ENCODE measurements around the gene USHBP1. TPM values are rescaled to one million over a fixed set of nuclear protein-coding genes. Genes with fewer than 3 reads are reported as not detected.

Gene USHBP1
- total and polyA plus RNA-seq, 2 of the 13 experiments (the other 11 are each of a cell fraction or from before 2014, with no cell fraction given) = 0.15 to 1.5 TPM

DNA sequence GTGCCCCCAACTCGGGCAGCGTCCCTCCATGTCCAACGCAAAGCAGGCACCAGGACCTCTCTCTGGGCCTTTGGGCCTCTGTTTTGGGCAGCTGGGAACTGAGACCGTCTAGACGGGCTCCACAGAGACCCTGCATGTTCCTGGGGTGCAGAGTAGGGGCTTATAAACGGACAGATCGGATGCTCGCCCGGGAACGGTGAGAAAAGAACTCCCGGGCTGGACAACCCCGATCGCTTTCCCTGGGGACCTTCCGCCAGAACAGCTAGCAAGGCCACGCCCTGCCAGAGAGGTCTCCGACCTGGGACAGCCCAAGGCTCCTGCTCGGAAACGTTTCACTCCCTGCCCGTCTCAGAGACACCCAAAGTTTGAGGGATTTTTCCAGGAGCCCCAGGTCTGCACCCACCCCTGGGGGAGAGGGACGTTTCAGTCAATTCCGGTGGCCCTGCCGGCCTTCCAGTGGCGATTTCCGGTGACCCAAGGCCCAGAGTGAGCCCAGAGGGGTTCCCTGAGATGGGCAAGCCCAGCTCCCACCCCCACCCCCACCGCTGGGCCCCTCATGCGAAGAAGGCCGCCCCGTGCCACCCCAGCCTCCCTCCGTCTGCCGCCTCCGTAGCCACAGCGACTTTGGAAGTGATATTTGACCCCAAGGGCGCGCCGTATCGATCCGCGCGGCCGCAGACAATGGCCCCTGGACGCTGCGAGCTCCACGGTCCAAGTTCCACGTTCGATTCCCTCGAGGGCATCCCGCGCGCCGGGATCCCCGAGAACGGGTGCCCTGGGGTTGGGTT lies 20.5 kb downstream of the USHBP1 start (continued):
- TF ChIP-seq, protein P1, sequence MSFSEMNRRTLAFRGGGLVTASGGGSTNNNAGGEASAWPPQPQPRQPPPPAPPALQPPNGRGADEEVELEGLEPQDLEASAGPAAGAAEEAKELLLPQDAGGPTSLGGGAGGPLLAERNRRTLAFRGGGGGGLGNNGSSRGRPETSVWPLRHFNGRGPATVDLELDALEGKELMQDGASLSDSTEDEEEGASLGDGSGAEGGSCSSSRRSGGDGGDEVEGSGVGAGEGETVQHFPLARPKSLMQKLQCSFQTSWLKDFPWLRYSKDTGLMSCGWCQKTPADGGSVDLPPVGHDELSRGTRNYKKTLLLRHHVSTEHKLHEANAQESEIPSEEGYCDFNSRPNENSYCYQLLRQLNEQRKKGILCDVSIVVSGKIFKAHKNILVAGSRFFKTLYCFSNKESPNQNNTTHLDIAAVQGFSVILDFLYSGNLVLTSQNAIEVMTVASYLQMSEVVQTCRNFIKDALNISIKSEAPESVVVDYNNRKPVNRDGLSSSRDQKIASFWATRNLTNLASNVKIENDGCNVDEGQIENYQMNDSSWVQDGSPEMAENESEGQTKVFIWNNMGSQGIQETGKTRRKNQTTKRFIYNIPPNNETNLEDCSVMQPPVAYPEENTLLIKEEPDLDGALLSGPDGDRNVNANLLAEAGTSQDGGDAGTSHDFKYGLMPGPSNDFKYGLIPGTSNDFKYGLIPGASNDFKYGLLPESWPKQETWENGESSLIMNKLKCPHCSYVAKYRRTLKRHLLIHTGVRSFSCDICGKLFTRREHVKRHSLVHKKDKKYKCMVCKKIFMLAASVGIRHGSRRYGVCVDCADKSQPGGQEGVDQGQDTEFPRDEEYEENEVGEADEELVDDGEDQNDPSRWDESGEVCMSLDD (CRISPR knock-in tag; IDR thresholded peaks at IDR 0.05; ENCODE audit: borderline replicate concordance) = peak; percentile 79; the same call in 1 of the 2 replicates
- TF ChIP-seq KLF9 (CRISPR knock-in tag; IDR thresholded peaks at IDR 0.05; ENCODE audit: low read depth) = no peak
- no peak for TF ChIP-seq ZNF646 (CRISPR knock-in tag; IDR thresholded peaks at IDR 0.05)
- TF ChIP-seq ZNF225 (CRISPR knock-in tag; IDR thresholded peaks at IDR 0.05) = no peak
- peak; percentile 93 for TF ChIP-seq HIVEP1 (CRISPR knock-in tag; IDR thresholded peaks at IDR 0.05)
- TF ChIP-seq GATAD2A (CRISPR knock-in tag; IDR thresholded peaks at IDR 0.05) = peak; percentile 78
- TF ChIP-seq, protein P2, sequence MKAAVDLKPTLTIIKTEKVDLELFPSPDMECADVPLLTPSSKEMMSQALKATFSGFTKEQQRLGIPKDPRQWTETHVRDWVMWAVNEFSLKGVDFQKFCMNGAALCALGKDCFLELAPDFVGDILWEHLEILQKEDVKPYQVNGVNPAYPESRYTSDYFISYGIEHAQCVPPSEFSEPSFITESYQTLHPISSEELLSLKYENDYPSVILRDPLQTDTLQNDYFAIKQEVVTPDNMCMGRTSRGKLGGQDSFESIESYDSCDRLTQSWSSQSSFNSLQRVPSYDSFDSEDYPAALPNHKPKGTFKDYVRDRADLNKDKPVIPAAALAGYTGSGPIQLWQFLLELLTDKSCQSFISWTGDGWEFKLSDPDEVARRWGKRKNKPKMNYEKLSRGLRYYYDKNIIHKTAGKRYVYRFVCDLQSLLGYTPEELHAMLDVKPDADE (CRISPR knock-in tag; IDR thresholded peaks at IDR 0.05) = no peak
- TF ChIP-seq, protein P3, sequence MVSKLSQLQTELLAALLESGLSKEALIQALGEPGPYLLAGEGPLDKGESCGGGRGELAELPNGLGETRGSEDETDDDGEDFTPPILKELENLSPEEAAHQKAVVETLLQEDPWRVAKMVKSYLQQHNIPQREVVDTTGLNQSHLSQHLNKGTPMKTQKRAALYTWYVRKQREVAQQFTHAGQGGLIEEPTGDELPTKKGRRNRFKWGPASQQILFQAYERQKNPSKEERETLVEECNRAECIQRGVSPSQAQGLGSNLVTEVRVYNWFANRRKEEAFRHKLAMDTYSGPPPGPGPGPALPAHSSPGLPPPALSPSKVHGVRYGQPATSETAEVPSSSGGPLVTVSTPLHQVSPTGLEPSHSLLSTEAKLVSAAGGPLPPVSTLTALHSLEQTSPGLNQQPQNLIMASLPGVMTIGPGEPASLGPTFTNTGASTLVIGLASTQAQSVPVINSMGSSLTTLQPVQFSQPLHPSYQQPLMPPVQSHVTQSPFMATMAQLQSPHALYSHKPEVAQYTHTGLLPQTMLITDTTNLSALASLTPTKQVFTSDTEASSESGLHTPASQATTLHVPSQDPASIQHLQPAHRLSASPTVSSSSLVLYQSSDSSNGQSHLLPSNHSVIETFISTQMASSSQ (IDR thresholded peaks at IDR 0.05; ENCODE audit: low read depth) = no peak
- TF ChIP-seq, protein P3 (CRISPR knock-in tag; IDR thresholded peaks at IDR 0.05; ENCODE audit: borderline replicate concordance) = no peak
- TF ChIP-seq, protein P4, sequence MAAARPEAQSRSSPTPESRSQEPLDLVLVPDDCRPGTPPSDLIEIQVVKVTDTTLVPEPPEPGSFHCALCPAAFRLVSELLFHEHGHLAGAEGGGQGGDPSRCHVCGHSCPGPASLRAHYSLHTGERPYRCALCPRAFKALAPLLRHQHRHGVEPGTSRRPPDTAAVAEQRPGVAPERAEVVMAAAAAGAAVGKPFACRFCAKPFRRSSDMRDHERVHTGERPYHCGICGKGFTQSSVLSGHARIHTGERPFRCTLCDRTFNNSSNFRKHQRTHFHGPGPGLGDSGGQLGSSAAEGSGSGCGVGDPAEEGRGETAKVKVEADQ (CRISPR knock-in tag; IDR thresholded peaks at IDR 0.05; ENCODE audit: borderline replicate concordance) = peak; percentile 40; the same call in 1 of the 2 replicates

Measured in HepG2 (cell line).